Endothelial cell of umbilical vein (primary cell): Measurements from ENCODE around the gene CD40. TPM values are rescaled to one million over a fixed set of nuclear protein-coding genes. Genes with fewer than 3 reads are reported as not detected.

ENCODE experiments used
- BruUV-seq: library from RNA; stranded (reverse); fragments of 400-500 nt; replicated peaks from 2 replicates; lab custom pipeline; 2021; lab: Mats Ljungman, UMichigan
- CTCF ChIA-PET: fragments of 300-600, 350-600 bp; sonication (Branson Sonifier 250); formaldehyde crosslinking; loops from one replicate; lab custom pipeline; 2021; ENCODE audit warnings: antibody characterized with exemption, inconsistent platforms; lab: Charles Lee
- POLR2A ChIA-PET: fragments of 300-600, 350-600 bp; sonication (Branson Sonifier 250); formaldehyde crosslinking; loops from one replicate; lab custom pipeline; 2021; ENCODE audit warnings: antibody characterized with exemption, inconsistent platforms; lab: Charles Lee
- DNase-seq: peaks from one replicate; pipeline ENCODE4 v3.0.0-alpha.2; 2011; ENCODE audit warnings: low read depth, low spot score
- FAIRE-seq: peaks from 2 replicates; lab custom pipeline; 2011; peaks lifted over from hg19 to GRCh38; lab: Jason Lieb, UNC
- H2AFZ ChIP-seq: 2 replicates; pipeline ENCODE4 v1.6.0; 2012; ENCODE audit warnings: low read depth, low read length, control low read depth, inconsistent platforms
- H3K27ac ChIP-seq: 2 replicates; pipeline ENCODE4 v1.5.1; 2011; ENCODE audit warnings: low read depth, mild to moderate bottlenecking, control low read depth, low read length, moderate library complexity; ENCODE audit not compliant: insufficient read depth
- H3K27me3 ChIP-seq, 2 experiments: 2 replicates each; pipeline versions ENCODE4 v1.6.0 to v1.6.1; 2011; ENCODE audit warnings: low read length in 2 of 2, mixed read lengths in 1 of 2; ENCODE audit not compliant: control insufficient read depth in 2 of 2, insufficient read depth in 2 of 2
- H3K36me3 ChIP-seq, 2 experiments: 2 replicates in 1 of 2; 3 replicates in 1 of 2; pipeline ENCODE4 v1.5.1; 2011; ENCODE audit warnings: low read length in 2 of 2, mild to moderate bottlenecking in 1 of 2, moderate library complexity in 1 of 2; ENCODE audit not compliant: control insufficient read depth in 2 of 2, insufficient read depth in 2 of 2; ENCODE audit errors: extremely low read depth in 1 of 2
- H3K4me1 ChIP-seq: 3 replicates; pipeline ENCODE4 v1.5.1; 2011; ENCODE audit warnings: mild to moderate bottlenecking, low read length; ENCODE audit not compliant: control insufficient read depth, insufficient read depth; ENCODE audit errors: extremely low read depth
- H3K4me2 ChIP-seq: 2 replicates; pipeline ENCODE4 v1.6.1; 2011; ENCODE audit warnings: low read length, control low read depth, mixed read lengths; ENCODE audit not compliant: insufficient read depth
- H3K4me3 ChIP-seq, 3 experiments: fragments of 200-600 bp in 1 of 3; sonication (generic), shearing (Covaris generic) in 1 of 3; replicated peaks in 1 of 3; 2 replicates each; pipeline ENCODE4 v1.5.1; 2011 to 2016; ENCODE audit warnings: control low read depth in 3 of 3, low read length in 3 of 3, mild to moderate bottlenecking in 2 of 3, inconsistent platforms in 1 of 3, low read depth in 1 of 3, moderate library complexity in 1 of 3; ENCODE audit not compliant: insufficient read depth in 1 of 3
- H3K79me2 ChIP-seq: 2 replicates; pipeline ENCODE4 v1.6.0; 2012; ENCODE audit warnings: low read length, inconsistent platforms; ENCODE audit not compliant: control insufficient read depth, insufficient read depth
- H3K9ac ChIP-seq: replicated peaks from 2 replicates; pipeline ENCODE3; 2011; ENCODE audit warnings: low read length, control low read depth; ENCODE audit not compliant: insufficient read depth; ENCODE audit errors: extremely low read depth
- H3K9me1 ChIP-seq: replicated peaks from 3 replicates; pipeline ENCODE4 v1.6.0; 2011; ENCODE audit warnings: mild to moderate bottlenecking, low read length; ENCODE audit not compliant: control insufficient read depth, insufficient read depth; ENCODE audit errors: extremely low read depth
- H3K9me3 ChIP-seq: replicated peaks from 2 replicates; pipeline ENCODE4 v1.5.1; 2012; ENCODE audit warnings: low read length, inconsistent platforms; ENCODE audit not compliant: control insufficient read depth, insufficient read depth
- H4K20me1 ChIP-seq: replicated peaks from 2 replicates; pipeline ENCODE3; 2011; ENCODE audit warnings: mild to moderate bottlenecking, low read length; ENCODE audit not compliant: control insufficient read depth, insufficient read depth; ENCODE audit errors: extremely low read depth
- GATA2 ChIP-seq: IDR thresholded peaks from 2 replicates; pipeline ENCODE4 v1.7.0; 2011; ENCODE audit warnings: low read depth, mild to moderate bottlenecking, moderate library complexity, mixed read lengths, low read length; ENCODE audit not compliant: insufficient read length, insufficient read depth
- MYC ChIP-seq: IDR thresholded peaks from one replicate; pipeline ENCODE4 v1.6.1; 2011; ENCODE audit warnings: mild to moderate bottlenecking, low read depth, low read length
- POLR2AphosphoS5 ChIP-seq: IDR thresholded peaks from 2 replicates; pipeline ENCODE4 v1.6.1; 2012; ENCODE audit warnings: low read depth, mild to moderate bottlenecking, control low read depth, low read length, moderate library complexity; ENCODE audit not compliant: insufficient read depth
- dilution Hi-C: fragments of 300-500 bp; cut with MboI; formaldehyde crosslinking; loops from one replicate; pipeline ENCODE4 v1.15.0; 2019; ENCODE audit warnings: low sequenced_read_pairs; ENCODE audit not compliant: extremely low pct_ligation_motif_present
- intact Hi-C: fragments of 100-400 bp; cut with micrococcal nuclease; formaldehyde crosslinking; loops from one replicate; pipeline ENCODE4 v1.10.0; 2022
- polyA plus RNA-seq, 4 experiments: library from polyadenylated mRNA; depleted of rRNA in 3 of 4; stranded (reverse) in 3 of 4; unstranded in 1 of 4; fragments of >200 nt; gene quantifications; 2 replicates each; pipeline versions ENCODE4 v1.2.1 to v1.2.3, GENCODE V29; 2011 to 2012; ENCODE audit warnings: missing spikeins in 1 of 4
- total RNA-seq: library from RNA; stranded (reverse); gene quantifications from 2 replicates; pipeline ENCODE4 v1.2.3, GENCODE V29; 2021
- TF ChIP-seq, protein P1 (sequence below), 2 donors: IDR thresholded peaks; 1 replicate in 1 of 2; 2 replicates in 1 of 2; pipeline ENCODE4 v1.5.1; 2011; ENCODE audit warnings: low read length in 2 of 2, mild to moderate bottlenecking in 2 of 2, moderate library complexity in 2 of 2, control low read depth in 1 of 2, inconsistent platforms in 1 of 2, low read depth in 1 of 2; ENCODE audit not compliant: insufficient read depth in 1 of 2; ENCODE audit errors: extremely low read depth in 1 of 2

CD40 gene
- total and polyA plus RNA-seq, 2 donors (not counting 3 experiments of a cell fraction or from before 2014, with no cell fraction given): 36.6 to 38.3 TPM

DNA sequence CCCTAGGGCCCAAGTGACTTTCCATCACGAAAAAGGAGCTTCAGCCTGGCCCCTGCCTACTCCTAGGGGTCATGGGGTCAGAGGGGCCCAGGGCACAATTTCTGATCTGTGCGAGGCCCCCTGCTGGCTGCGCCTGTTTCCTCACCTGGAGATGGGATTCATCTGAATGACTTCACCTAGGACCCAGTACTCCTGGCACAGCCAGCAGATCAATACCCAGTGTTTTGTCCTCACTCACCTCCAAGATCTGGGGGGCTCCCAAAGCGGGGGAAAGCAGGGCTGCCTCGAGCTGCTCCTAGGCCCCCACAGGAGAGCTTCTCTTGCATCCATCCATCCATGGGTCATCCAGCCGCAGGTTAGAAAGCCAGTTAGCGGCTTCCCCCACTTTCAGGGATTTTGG is 33.8 kb downstream of the CD40 start:
- no peak overlapping the region for H2AFZ ChIP-seq
- H3K27me3 ChIP-seq: no peaks in the 10 kb centered on the region
- FAIRE-seq: no peak
- dilution Hi-C loops: no loop called here
- H3K4me1 ChIP-seq: no peaks in the 10 kb centered on the region
- H3K9me1 ChIP-seq: no peaks in the 10 kb centered on the region
- H3K9me3 ChIP-seq: no peaks in the 10 kb centered on the region
- H3K4me3 ChIP-seq: no peak overlapping the region
- ChIA-PET POLR2A (no interaction called here), CTCF (interaction anchor here (0.7 to 1.6 kb wide), 4 partner anchors 10 to 379 kb away, joined by 3 to 4 read pairs (median 3); no protein-coding TSS in a partner anchor)
- no peak overlapping the region for H3K4me2 ChIP-seq
- H4K20me1 ChIP-seq: no peaks in the 10 kb centered on the region
- intact Hi-C loops: no loop called here
- H3K27ac ChIP-seq: no peak overlapping the region
- BruUV-seq: no TSS peak
- no peak overlapping the region for H3K9ac ChIP-seq
- no peaks in the 10 kb centered on the region for H3K79me2 ChIP-seq
- no peak for DNase-seq
- TF ChIP-seq POLR2AphosphoS5 (no peak), MYC (no peak), GATA2 (no peak)
- TF ChIP-seq, protein P1, sequence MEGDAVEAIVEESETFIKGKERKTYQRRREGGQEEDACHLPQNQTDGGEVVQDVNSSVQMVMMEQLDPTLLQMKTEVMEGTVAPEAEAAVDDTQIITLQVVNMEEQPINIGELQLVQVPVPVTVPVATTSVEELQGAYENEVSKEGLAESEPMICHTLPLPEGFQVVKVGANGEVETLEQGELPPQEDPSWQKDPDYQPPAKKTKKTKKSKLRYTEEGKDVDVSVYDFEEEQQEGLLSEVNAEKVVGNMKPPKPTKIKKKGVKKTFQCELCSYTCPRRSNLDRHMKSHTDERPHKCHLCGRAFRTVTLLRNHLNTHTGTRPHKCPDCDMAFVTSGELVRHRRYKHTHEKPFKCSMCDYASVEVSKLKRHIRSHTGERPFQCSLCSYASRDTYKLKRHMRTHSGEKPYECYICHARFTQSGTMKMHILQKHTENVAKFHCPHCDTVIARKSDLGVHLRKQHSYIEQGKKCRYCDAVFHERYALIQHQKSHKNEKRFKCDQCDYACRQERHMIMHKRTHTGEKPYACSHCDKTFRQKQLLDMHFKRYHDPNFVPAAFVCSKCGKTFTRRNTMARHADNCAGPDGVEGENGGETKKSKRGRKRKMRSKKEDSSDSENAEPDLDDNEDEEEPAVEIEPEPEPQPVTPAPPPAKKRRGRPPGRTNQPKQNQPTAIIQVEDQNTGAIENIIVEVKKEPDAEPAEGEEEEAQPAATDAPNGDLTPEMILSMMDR (IDR thresholded peaks at IDR 0.05; ENCODE audit: extremely low read depth in 1 of 2, insufficient read depth in 1 of 2, low read depth in 1 of 2, low read length in 2 of 2): peak; percentile 23 to 25
- no peaks in the 10 kb centered on the region for H3K36me3 ChIP-seq
